A549 (cell line): ENCODE results near the gene USP51. TPM values are rescaled to one million over a fixed set of nuclear protein-coding genes. Genes with fewer than 3 reads are reported as not detected.

ENCODE experiments used
- ATAC-seq, 2 experiments: fragments of 200-7000 bp in 1 of 2; fragments of >200 bp in 1 of 2; cut with Nextera tagmentation in 1 of 2; cut with Tn5 transposase in 1 of 2; 3 replicates each; pipeline versions ENCODE4 v1.8.0 to v1.9.1; 2018 to 2020; ENCODE audit warnings: mild to moderate bottlenecking in 1 of 2, moderate library complexity in 1 of 2
- CTCF ChIA-PET: fragments of 300-600 bp; sonication (Branson Sonifier 250); formaldehyde crosslinking; extraction: SDS; loops from one replicate; lab custom pipeline; 2021; ENCODE audit warnings: antibody characterized with exemption, inconsistent platforms; lab: Yijun Ruan, JAX
- POLR2A ChIA-PET: fragments of 350-600 bp; formaldehyde crosslinking; extraction: SDS; loops from one replicate; lab custom pipeline; 2021; ENCODE audit warnings: antibody characterized with exemption, inconsistent platforms; lab: Yijun Ruan, JAX
- DNase-seq, 2 experiments: peaks; one replicate each; pipeline versions ENCODE4 v3.0.0 to v3.0.0-alpha.2; 2011 to 2016; ENCODE audit warnings: low read depth in 1 of 2, low spot score in 1 of 2
- FAIRE-seq: peaks from 2 replicates; lab custom pipeline; 2011; peaks lifted over from hg19 to GRCh38; lab: Jason Lieb, UNC
- H3K27ac ChIP-seq, 2 experiments: fragments of >200 bp; sonication (Bioruptor Twin); formaldehyde crosslinking; 3 replicates each; pipeline ENCODE4 v1.5.1; 2016 to 2017
- H3K4me1 ChIP-seq: fragments of >200 bp; sonication (Bioruptor Twin); formaldehyde crosslinking; 3 replicates; pipeline ENCODE4 v1.6.1; 2016
- H3K4me2 ChIP-seq: fragments of >200 bp; sonication (Bioruptor Twin); formaldehyde crosslinking; 3 replicates; pipeline ENCODE4 v1.6.1; 2016
- H3K4me3 ChIP-seq: fragments of >200 bp; sonication (Bioruptor Twin); formaldehyde crosslinking; 3 replicates; pipeline ENCODE4 v1.5.1; 2016
- H3K9me3 ChIP-seq: fragments of >200 bp; sonication (Bioruptor Twin); formaldehyde crosslinking; 3 replicates; pipeline ENCODE4 v1.6.1; 2016
- CBX8 ChIP-seq: fragments of 200-600 bp; sonication (generic); IDR thresholded peaks from 2 replicates; pipeline ENCODE4 v1.6.1; 2016
- CHD2 ChIP-seq: fragments of 150-350 bp; IDR thresholded peaks from 2 replicates; pipeline ENCODE4 v1.6.1; 2014; ENCODE audit warnings: low read length; ENCODE audit not compliant: partially characterized antibody
- CHD4 ChIP-seq: fragments of 200-600 bp; sonication (generic); IDR thresholded peaks from 2 replicates; pipeline ENCODE4 v1.6.1; 2016; ENCODE audit warnings: antibody characterized with exemption, mild to moderate bottlenecking, borderline replicate concordance
- EHF ChIP-seq: fragments of 250-450 bp; sonication (Bioruptor Pico); IDR thresholded peaks from 2 replicates; pipeline ENCODE4 v1.5.0; 2020; ENCODE audit warnings: mild to moderate bottlenecking
- HES2 ChIP-seq: fragments of >200 bp; sonication (Bioruptor Twin); formaldehyde crosslinking; IDR thresholded peaks from 2 replicates; pipeline ENCODE4 v1.6.1; 2016
- HEYL ChIP-seq: fragments of 250-450 bp; sonication (Bioruptor Pico); IDR thresholded peaks from 2 replicates; pipeline ENCODE4 v1.8.0; 2021; ENCODE audit warnings: mild to moderate bottlenecking, moderate library complexity
- HOXA7 ChIP-seq: fragments of 250-450 bp; sonication (Bioruptor Pico); IDR thresholded peaks from 2 replicates; pipeline ENCODE4 v1.5.0; 2020; ENCODE audit warnings: mild to moderate bottlenecking, moderate library complexity
- JUN ChIP-seq, 2 experiments: fragments of >200 bp; sonication (Bioruptor Twin); formaldehyde crosslinking; IDR thresholded peaks; 2 replicates in 1 of 2; 3 replicates in 1 of 2; pipeline ENCODE4 v1.6.1; 2016 to 2017
- KDM1A ChIP-seq: fragments of 200-600 bp; sonication (generic); IDR thresholded peaks from 2 replicates; pipeline ENCODE4 v1.6.1; 2016; ENCODE audit warnings: low read depth, mild to moderate bottlenecking
- NPAS2 ChIP-seq: fragments of 250-450 bp; sonication (Bioruptor Pico); IDR thresholded peaks from 2 replicates; pipeline ENCODE4 v1.8.0; 2022; ENCODE audit warnings: mild to moderate bottlenecking, moderate library complexity, borderline replicate concordance
- RAD21 ChIP-seq, 2 experiments: fragments of >200 bp in 1 of 2; sonication (Bioruptor Twin) in 1 of 2; formaldehyde crosslinking in 1 of 2; IDR thresholded peaks in 1 of 2; conservative IDR thresholded peaks in 1 of 2; 2 replicates in 1 of 2; 3 replicates in 1 of 2; pipeline ENCODE4 v1.6.1; 2012 to 2018; ENCODE audit warnings: inconsistent platforms in 1 of 2
- RFX5 ChIP-seq: fragments of 450-650 bp; IDR thresholded peaks from 2 replicates; pipeline ENCODE4 v1.7.1; 2014; ENCODE audit warnings: antibody characterized with exemption, mild to moderate bottlenecking, moderate library complexity
- SMC3 ChIP-seq: fragments of >200 bp; sonication (Bioruptor Twin); formaldehyde crosslinking; IDR thresholded peaks from 3 replicates; pipeline ENCODE4 v1.6.1; 2018; ENCODE audit warnings: inconsistent platforms
- WGBS: methylation state at CpG from one replicate; pipeline ENCODE4 v1.1.6; 2017; ENCODE audit errors: missing lambda C conversion rate; 5-methylcytosine and 5-hydroxymethylcytosine counted together
- polyA minus RNA-seq: library from RNA; depleted of rRNA, polyadenylated mRNA; stranded (reverse); fragments of >200 nt; gene quantifications from 2 replicates; pipeline ENCODE4 v1.2.3, GENCODE V29; 2011; rRNA and poly(A)+ RNA removed
- polyA plus RNA-seq, 4 experiments: library from polyadenylated mRNA; depleted of rRNA in 3 of 4; stranded (reverse); fragments of >200 nt; fragmentation: RNase III in 1 of 4; extraction: RNeasy Plus Mini Kit Qiagen cat#74134 plus additional on column Dnase treatment in 1 of 4; gene quantifications; 2 replicates in 3 of 4; 3 replicates in 1 of 4; pipeline ENCODE4 v1.2.3, GENCODE V29; 2011 to 2017
- TF ChIP-seq, protein P1 (sequence below): fragments of >200 bp; sonication (Bioruptor Twin); formaldehyde crosslinking; IDR thresholded peaks from 3 replicates; pipeline ENCODE4 v1.5.1; 2016
- TF ChIP-seq, protein P2 (sequence below): IDR thresholded peaks from 2 replicates; pipeline ENCODE4 v1.6.1; 2012
- TF ChIP-seq, protein P3 (sequence below): fragments of 450-650 bp; IDR thresholded peaks from 2 replicates; pipeline ENCODE4 v1.6.1; 2014; ENCODE audit warnings: antibody characterized with exemption
- TF ChIP-seq, protein P4 (sequence below): IDR thresholded peaks from 2 replicates; pipeline ENCODE4 v1.6.1; 2012

USP51 gene
- polyA plus RNA-seq (2011; rRNA removed) (0.72 and 1.4 TPM in 2 replicates), polyA plus RNA-seq (2017; fragmentation: RNase III; extraction: RNeasy Plus Mini Kit Qiagen cat#74134 plus additional on column Dnase treatment) (0.45 to 0.68 TPM (median 0.67 TPM) in 3 replicates), polyA minus RNA-seq (2.4 and 2.6 TPM in 2 replicates)
- 0.29 and 0.36 TPM in 2 replicates for polyA plus RNA-seq (2012; cell fraction: cytosol; rRNA removed)
- polyA plus RNA-seq (2012; cell fraction: nucleus; rRNA removed), result 0.27 and 0.34 TPM in 2 replicates

DNA sequence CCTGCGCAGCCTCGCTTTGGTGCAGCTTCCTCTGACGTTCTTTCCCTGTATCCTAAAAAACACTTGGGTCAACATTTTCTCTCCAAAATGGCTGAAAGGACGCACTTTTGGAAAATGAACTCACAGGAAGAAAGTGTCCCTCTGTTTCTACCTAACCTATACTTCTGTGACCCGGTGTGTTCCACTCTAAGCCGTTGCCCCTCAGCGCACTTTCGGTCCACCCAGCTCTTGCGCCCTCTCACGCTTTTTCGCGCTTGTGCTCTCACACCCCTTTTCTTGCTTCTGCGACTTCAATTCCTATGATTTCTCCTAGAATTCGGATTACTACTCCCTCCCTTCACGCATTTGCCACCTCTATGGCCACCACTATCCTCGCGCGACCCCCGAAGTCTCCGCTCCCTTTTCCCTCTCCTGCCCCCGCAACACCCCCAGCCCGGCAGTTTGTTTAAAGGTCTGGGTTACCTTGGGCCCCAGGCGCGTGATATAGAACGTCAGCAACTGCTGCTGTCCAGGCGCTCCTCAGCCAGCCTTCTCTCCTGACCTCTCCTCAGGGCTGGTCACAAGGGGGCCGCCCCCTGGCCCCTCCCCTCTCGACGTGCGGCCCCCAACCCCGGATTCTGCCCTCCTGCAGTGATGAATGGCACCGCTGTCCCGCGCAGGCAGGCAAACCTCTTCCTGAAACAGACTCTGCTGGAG lies at the start of gene USP51:
Gene USP51 (minus strand): TSS at position 535 of the 696 bp plus-strand sequence. CDS start 909 bp downstream, outside the sequence.
- TF ChIP-seq, protein P1, sequence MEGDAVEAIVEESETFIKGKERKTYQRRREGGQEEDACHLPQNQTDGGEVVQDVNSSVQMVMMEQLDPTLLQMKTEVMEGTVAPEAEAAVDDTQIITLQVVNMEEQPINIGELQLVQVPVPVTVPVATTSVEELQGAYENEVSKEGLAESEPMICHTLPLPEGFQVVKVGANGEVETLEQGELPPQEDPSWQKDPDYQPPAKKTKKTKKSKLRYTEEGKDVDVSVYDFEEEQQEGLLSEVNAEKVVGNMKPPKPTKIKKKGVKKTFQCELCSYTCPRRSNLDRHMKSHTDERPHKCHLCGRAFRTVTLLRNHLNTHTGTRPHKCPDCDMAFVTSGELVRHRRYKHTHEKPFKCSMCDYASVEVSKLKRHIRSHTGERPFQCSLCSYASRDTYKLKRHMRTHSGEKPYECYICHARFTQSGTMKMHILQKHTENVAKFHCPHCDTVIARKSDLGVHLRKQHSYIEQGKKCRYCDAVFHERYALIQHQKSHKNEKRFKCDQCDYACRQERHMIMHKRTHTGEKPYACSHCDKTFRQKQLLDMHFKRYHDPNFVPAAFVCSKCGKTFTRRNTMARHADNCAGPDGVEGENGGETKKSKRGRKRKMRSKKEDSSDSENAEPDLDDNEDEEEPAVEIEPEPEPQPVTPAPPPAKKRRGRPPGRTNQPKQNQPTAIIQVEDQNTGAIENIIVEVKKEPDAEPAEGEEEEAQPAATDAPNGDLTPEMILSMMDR, result peak; percentile 37
- TF ChIP-seq, protein P2, sequence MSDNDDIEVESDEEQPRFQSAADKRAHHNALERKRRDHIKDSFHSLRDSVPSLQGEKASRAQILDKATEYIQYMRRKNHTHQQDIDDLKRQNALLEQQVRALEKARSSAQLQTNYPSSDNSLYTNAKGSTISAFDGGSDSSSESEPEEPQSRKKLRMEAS, result peak; percentile 25; the same call in 1 of the 2 replicates
- TF ChIP-seq CHD2 (no peak), RAD21 (conservative IDR thresholded peaks at IDR 0.05 in 1 of 2, IDR thresholded peaks at IDR 0.05 in 1 of 2) (0 out of 5 replicates have a peak, but pooled peaks of 1 of the 2 experiments have one; percentile 14), HEYL (CRISPR knock-in tag) (no peak)
- peaks cover 6% of the 10 kb centered on the region; the same call in 1 of the 3 replicates for H3K4me1 ChIP-seq
- no peak for FAIRE-seq
- CTCF ChIA-PET, result interaction anchor here (0.9 to 2.2 kb wide), 2 partner anchors 37 to 355 kb away, joined by 3 to 4 read pairs; no protein-coding TSS in a partner anchor
- POLR2A ChIA-PET, result interaction anchor here (1.3 to 1.6 kb wide), 3 partner anchors 38 to 489 kb away, joined by 4 read pairs; partner anchors contain the start of genes APEX2, MAGEH1 and RRAGB
- WGBS, result 2% methylated on average over 22 of the region's 34 CpGs
- peak within 1 kb of the TSS; percentile 81 to 92 for H3K27ac ChIP-seq
- H3K4me2 ChIP-seq, result peak within 1 kb of the TSS; percentile 85
- H3K4me3 ChIP-seq, result peak within 1 kb of the TSS; percentile 71
- DNase-seq, result peak; percentile 5 to 11
- no peaks in the 10 kb centered on the region for H3K9me3 ChIP-seq
- peak; percentile 58 to 73 for ATAC-seq

DNA sequence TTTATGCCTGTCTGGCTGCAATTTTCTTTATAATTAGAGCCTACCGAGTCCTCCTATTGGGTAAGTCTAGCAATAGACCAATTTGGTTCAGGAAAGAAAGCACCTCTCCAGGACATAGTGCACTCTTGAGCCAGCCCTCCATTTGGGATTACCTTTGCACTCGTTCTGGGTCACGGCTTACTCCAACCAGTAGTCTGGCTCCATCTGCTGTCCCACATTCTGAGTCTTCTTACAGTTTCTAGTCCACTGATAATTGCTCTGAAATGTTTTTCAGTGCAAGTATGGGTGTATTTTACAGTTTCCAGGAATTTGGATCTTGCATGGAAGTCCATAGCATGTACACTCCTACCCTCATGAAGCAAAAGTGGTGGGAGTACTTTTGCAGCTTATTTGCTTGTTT lies 34.8 kb upstream of the USP51 start:
- FAIRE-seq, result no peak
- H3K27ac ChIP-seq, result no peak overlapping the region
- H3K9me3 ChIP-seq, result no peaks in the 10 kb centered on the region
- H3K4me3 ChIP-seq, result no peak overlapping the region
- POLR2A ChIA-PET, result no interaction called here
- ATAC-seq, result no peak; a peak in 1 of 6 replicates
- no peaks in the 10 kb centered on the region for H3K4me1 ChIP-seq
- H3K4me2 ChIP-seq, result no peak overlapping the region
- 3% methylated on average over 3 of the region's 3 CpGs for WGBS
- peak; percentile 18 to 34; a peak in 3 of 5 replicates for TF ChIP-seq RAD21 (conservative IDR thresholded peaks at IDR 0.05 in 1 of 2, IDR thresholded peaks at IDR 0.05 in 1 of 2)
- TF ChIP-seq, protein P3, sequence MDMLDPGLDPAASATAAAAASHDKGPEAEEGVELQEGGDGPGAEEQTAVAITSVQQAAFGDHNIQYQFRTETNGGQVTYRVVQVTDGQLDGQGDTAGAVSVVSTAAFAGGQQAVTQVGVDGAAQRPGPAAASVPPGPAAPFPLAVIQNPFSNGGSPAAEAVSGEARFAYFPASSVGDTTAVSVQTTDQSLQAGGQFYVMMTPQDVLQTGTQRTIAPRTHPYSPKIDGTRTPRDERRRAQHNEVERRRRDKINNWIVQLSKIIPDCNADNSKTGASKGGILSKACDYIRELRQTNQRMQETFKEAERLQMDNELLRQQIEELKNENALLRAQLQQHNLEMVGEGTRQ, result no peak
- TF ChIP-seq, all 56 proteins: peak for 1
- peak in 1 of 2 experiments; percentile 3 for DNase-seq
- CTCF ChIA-PET, result no interaction called here

DNA sequence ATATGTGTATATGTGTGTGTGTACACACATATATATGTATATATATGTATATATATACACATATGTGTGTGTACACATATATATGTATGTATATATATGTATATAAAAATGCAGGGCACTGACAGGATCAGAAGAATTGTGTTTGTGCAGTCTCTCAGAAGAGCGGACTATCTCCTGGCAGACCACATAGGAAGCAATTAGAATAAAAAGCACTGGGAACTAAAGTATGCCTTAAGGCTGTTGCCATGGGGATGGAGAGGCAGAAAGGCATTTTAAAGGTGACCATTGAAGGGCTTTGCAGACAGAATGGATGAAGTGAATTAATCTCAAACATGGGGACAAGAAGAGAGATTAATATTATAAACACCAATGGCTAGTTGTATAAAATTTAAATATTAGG lies 33.7 kb upstream of the USP51 start:
- ATAC-seq (no peak), FAIRE-seq (peak; percentile 43), DNase-seq (no peak)
- Histone ChIP-seq H3K9me3 (no peaks in the 10 kb centered on the region), H3K4me2 (no peak overlapping the region), H3K27ac (no peak overlapping the region), H3K4me1 (no peaks in the 10 kb centered on the region), H3K4me3 (no peak overlapping the region)
- TF ChIP-seq EHF, result no peak
- no peak for TF ChIP-seq KDM1A
- no peak for TF ChIP-seq SMC3
- no peak for TF ChIP-seq RAD21 (conservative IDR thresholded peaks at IDR 0.05 in 1 of 2, IDR thresholded peaks at IDR 0.05 in 1 of 2)
- no peak for TF ChIP-seq CBX8
- no peak for TF ChIP-seq CHD4
- ChIA-PET POLR2A (no interaction called here), CTCF (no interaction called here)
- WGBS, result 0% methylated on average over 1 of the region's 1 CpG

DNA sequence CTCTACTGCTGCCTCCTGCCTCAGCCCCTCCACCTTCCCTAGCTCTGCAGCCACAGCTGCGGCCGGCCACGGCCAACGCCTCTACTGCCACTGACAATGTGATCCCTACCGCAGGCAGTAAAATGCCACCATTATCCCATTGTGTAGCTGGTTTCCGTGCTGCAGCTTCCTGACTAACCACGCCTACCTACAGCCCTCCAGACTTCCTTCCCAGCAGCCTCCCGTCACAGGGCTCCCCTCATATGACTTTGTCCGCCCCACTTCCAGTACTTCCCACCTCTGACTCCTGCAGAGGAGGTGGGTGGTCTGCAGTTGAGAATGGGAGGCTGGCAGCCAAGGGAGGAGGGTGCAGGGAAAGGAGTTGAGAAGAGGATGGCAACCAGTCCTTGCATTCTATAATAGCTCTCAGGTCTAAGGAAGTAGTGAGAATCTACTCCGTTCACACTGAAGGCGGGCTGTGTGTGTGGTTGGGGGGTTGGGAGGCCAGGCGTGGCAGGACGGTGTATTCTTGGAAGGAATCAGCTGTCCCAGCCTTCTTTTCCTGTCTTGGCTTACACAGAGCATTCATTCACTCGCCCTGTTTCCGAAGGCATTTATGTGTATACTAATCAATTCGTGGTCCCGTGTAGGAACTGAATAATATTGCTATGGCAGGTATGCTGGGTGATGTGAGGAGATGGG lies 33.1 kb upstream of the USP51 start:
- Histone ChIP-seq H3K4me2 (no peak overlapping the region), H3K4me3 (no peak overlapping the region), H3K4me1 (no peaks in the 10 kb centered on the region), H3K27ac (no peak overlapping the region), H3K9me3 (no peaks in the 10 kb centered on the region)
- TF ChIP-seq, protein P4, sequence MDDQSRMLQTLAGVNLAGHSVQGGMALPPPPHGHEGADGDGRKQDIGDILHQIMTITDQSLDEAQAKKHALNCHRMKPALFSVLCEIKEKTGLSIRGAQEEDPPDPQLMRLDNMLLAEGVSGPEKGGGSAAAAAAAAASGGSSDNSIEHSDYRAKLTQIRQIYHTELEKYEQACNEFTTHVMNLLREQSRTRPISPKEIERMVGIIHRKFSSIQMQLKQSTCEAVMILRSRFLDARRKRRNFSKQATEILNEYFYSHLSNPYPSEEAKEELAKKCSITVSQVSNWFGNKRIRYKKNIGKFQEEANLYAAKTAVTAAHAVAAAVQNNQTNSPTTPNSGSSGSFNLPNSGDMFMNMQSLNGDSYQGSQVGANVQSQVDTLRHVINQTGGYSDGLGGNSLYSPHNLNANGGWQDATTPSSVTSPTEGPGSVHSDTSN, result no peak
- no peak for TF ChIP-seq JUN (IDR thresholded peaks at IDR 0.05)
- no peak for TF ChIP-seq RFX5
- no peak for TF ChIP-seq HES2
- TF ChIP-seq HOXA7, result no peak
- no peak for TF ChIP-seq NPAS2 (CRISPR knock-in tag)
- TF ChIP-seq, protein P3, result no peak
- DNase-seq (no peak), ATAC-seq (no peak), FAIRE-seq (no peak)
- 22% methylated on average over 16 of the region's 17 CpGs for WGBS
- CTCF ChIA-PET, result no interaction called here
- POLR2A ChIA-PET, result no interaction called here
